ENCODE data around the gene OBSCN. TPM values are rescaled to one million over a fixed set of nuclear protein-coding genes. Genes with fewer than 3 reads are reported as not detected.

Gene OBSCN
- total RNA-seq, 1 experiment from 2014 or later = 10.5 TPM

GRCh38 chr1:228379666-228380065, 171.8 kb downstream of the OBSCN start:
- in situ Hi-C loops (cut with HindIII; ENCODE audit: low pct_unique_long_range_greater_than_20kb, low sequenced_read_pairs) = no loop called here
- CTCF ChIA-PET = interaction anchor here (0.5 kb wide), 1 partner anchor 15 kb away, joined by 4 read pairs; no protein-coding TSS in a partner anchor

GRCh38 chr1:228381356-228381755, 173.5 kb downstream of the OBSCN start:
- intact Hi-C loops (cut with micrococcal nuclease; ENCODE audit: unreplicated experiment) = no loop called here
- Histone ChIP-seq H3K27ac (ENCODE audit: low read length) (no peak overlapping the region), H3K4me1 (ENCODE audit: control insufficient read depth, insufficient read depth, low read length) (0 out of 2 replicates have a peak, but pooled peaks cover 2% of the 10 kb centered on the region), H3K36me3 (ENCODE audit: control insufficient read depth, insufficient read depth, low read length) (no peaks in the 10 kb centered on the region), H3K4me3 (ENCODE audit: low read depth in 2 of 2, low read length in 2 of 2) (no peak overlapping the region), H3K27me3 (ENCODE audit: control insufficient read depth, insufficient read depth, low read length) (peaks cover 6% of the 10 kb centered on the region), H3K9me3 (ENCODE audit: control insufficient read depth, insufficient read depth, low read depth, low read length) (no peaks in the 10 kb centered on the region)
- in situ Hi-C loops (cut with HindIII; ENCODE audit: low pct_unique_long_range_greater_than_20kb, low sequenced_read_pairs) = no loop called here
- DNase-seq (ENCODE audit: low read depth, low spot score) (no peak), ATAC-seq (no peak)
- no peak for TF ChIP-seq REST (IDR thresholded peaks at IDR 0.05; ENCODE audit: insufficient read depth in 1 of 2, low read depth in 2 of 2, low read length in 1 of 2)
- TF ChIP-seq CTCF (IDR thresholded peaks at IDR 0.05) = no peak
- TF ChIP-seq TCF7L2 (IDR thresholded peaks at IDR 0.05; ENCODE audit: low read depth, low read length) = no peak
- no peak for TF ChIP-seq SIN3A (IDR thresholded peaks at IDR 0.05; ENCODE audit: borderline replicate concordance, insufficient read depth, low read depth, low read length)
- no peak for TF ChIP-seq POLR2AphosphoS5 (IDR thresholded peaks at IDR 0.05; ENCODE audit: low read depth, low read length)
- BruUV-seq (replicated peaks) = no TSS peak
- ChIA-PET POLR2A (no interaction called here), CTCF (no interaction called here)

More at GRCh38 chr1:228379666-228380065, 171.8 kb downstream of the OBSCN start:
- no peaks in the 10 kb centered on the region for H3K36me3 ChIP-seq (ENCODE audit: control insufficient read depth, insufficient read depth, low read length)
- H3K9me3 ChIP-seq (ENCODE audit: control insufficient read depth, insufficient read depth, low read depth, low read length) = no peaks in the 10 kb centered on the region
- POLR2A ChIA-PET = no interaction called here
- no peaks in the 10 kb centered on the region for H3K27me3 ChIP-seq (ENCODE audit: control insufficient read depth, insufficient read depth, low read length)
- DNase-seq (ENCODE audit: low read depth, low spot score) (no peak), ATAC-seq (no peak)
- intact Hi-C loops (cut with micrococcal nuclease; ENCODE audit: unreplicated experiment) = no loop called here
- H3K4me3 ChIP-seq (ENCODE audit: low read depth in 2 of 2, low read length in 2 of 2) = no peak overlapping the region
- no peak overlapping the region for H3K27ac ChIP-seq (ENCODE audit: low read length)
- 0 out of 2 replicates have a peak, but pooled peaks cover 2% of the 10 kb centered on the region for H3K4me1 ChIP-seq (ENCODE audit: control insufficient read depth, insufficient read depth, low read length)
- TF ChIP-seq REST (IDR thresholded peaks at IDR 0.05; ENCODE audit: insufficient read depth in 1 of 2, low read depth in 2 of 2, low read length in 1 of 2) = no peak
- TF ChIP-seq POLR2AphosphoS5 (IDR thresholded peaks at IDR 0.05; ENCODE audit: low read depth, low read length) = no peak
- BruUV-seq (replicated peaks) = no TSS peak
